Measurements from ENCODE around the gene PJA2. TPM values are rescaled to one million over a fixed set of nuclear protein-coding genes. Genes with fewer than 3 reads are reported as not detected.

The PJA2 gene
- polyA plus RNA-seq, 2 of the 4 experiments (the other 2 are of a cell fraction), result 24.9 to 56.5 TPM

DNA sequence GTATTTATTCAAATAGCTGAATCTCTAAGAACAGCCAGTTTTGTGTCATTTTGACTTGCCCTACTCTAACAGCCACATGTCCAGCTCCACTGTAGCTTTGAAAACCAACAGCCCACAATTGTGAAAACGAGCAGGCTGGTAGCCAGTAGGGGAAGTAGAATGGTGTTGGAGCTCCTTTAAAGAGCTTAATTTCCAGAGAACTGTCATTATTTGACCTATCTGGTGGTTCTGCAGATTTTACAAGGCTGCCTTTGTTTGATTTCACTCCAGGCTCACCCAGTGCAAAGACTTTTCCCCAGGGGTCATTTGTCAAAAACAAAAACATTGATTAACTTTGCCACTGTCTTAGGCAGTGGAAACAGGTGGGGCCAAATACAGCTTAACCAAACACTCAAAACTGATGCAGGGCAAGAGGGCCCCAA, 3.2 kb upstream of the PJA2 start:
- CTCF ChIA-PET, result interaction anchor here (0.5 kb wide), 1 partner anchor 14 kb away, joined by 3 read pairs; no protein-coding TSS in a partner anchor
- FAIRE-seq, result no peak

DNA sequence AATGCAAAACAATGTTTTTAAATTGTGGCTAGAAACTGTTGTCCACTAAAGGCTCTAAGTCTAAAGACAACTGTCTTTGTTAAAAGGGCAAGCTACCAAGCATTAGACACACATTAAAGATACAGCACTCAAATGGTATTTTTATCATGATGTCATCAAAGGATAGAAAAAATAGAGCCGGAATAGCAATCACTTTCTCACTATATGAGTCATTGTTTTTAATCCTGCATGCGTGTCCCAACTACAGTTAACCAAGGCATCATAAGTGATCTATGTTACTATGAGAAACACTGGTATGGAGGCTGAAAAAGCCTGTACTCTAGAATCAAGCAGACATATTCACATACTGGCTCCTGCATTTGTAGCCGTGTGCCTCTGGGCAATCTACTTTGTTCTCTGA, 1.9 kb upstream of the PJA2 start:
- no peak for TF ChIP-seq HOXB13 (CRISPR knock-in tag; IDR thresholded peaks at IDR 0.05; ENCODE audit: low read depth)
- no peak for TF ChIP-seq FOSL2 (IDR thresholded peaks at IDR 0.05)
- TF ChIP-seq FOSL2 (CRISPR knock-in tag; IDR thresholded peaks at IDR 0.05), result peak; percentile 75
- TF ChIP-seq, protein P1, sequence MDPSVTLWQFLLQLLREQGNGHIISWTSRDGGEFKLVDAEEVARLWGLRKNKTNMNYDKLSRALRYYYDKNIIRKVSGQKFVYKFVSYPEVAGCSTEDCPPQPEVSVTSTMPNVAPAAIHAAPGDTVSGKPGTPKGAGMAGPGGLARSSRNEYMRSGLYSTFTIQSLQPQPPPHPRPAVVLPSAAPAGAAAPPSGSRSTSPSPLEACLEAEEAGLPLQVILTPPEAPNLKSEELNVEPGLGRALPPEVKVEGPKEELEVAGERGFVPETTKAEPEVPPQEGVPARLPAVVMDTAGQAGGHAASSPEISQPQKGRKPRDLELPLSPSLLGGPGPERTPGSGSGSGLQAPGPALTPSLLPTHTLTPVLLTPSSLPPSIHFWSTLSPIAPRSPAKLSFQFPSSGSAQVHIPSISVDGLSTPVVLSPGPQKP (IDR thresholded peaks at IDR 0.05; ENCODE audit: low read depth, low read length), result no peak
- no peak for TF ChIP-seq HOXB5 (CRISPR knock-in tag; IDR thresholded peaks at IDR 0.05)
- no peak for TF ChIP-seq CHD4 (IDR thresholded peaks at IDR 0.05; ENCODE audit: borderline replicate concordance)
- no peak for TF ChIP-seq RCOR1 (IDR thresholded peaks at IDR 0.05; ENCODE audit: low read depth, low read length)
- no peak for TF ChIP-seq HEYL (CRISPR knock-in tag; IDR thresholded peaks at IDR 0.05)
- TF ChIP-seq MYC (IDR thresholded peaks at IDR 0.05; ENCODE audit: borderline replicate concordance, low read length), result no peak
- WGBS (ENCODE audit: missing lambda C conversion rate), result 55% methylated on average over 3 of the region's 3 CpGs
- ChIA-PET POLR2A (no interaction called here), CTCF (no interaction called here)
- peaks cover 25% of the 10 kb centered on the region for H3K4me1 ChIP-seq
- H3K4me3 ChIP-seq, result no peak overlapping the region; the same call in 2 of the 3 replicates
- H3K9me3 ChIP-seq, result no peaks in the 10 kb centered on the region
- H3K27ac ChIP-seq, result peak overlapping the region in 1 of 2 experiments; percentile 82; a peak in 3 of 6 replicates
- ATAC-seq (no peak), DNase-seq (ENCODE audit: low read depth in 1 of 2, low spot score in 1 of 2) (peak; percentile 15 to 24), FAIRE-seq (no peak)
- H3K4me2 ChIP-seq, result peak overlapping the region; percentile 87

More for the DNA sequence above, 3.2 kb upstream of the PJA2 start:
- TF ChIP-seq JUNB (IDR thresholded peaks at IDR 0.05) (no peak), POLR2A (IDR thresholded peaks at IDR 0.05; ENCODE audit: low read length) (no peak), HOXB5 (CRISPR knock-in tag; IDR thresholded peaks at IDR 0.05) (no peak), CHD2 (IDR thresholded peaks at IDR 0.05; ENCODE audit: low read length, partially characterized antibody) (no peak), RAD21 (conservative IDR thresholded peaks at IDR 0.05 in 1 of 2, IDR thresholded peaks at IDR 0.05 in 1 of 2) (no peak), CEBPB (IDR thresholded peaks at IDR 0.05) (no peak), GATA3 (IDR thresholded peaks at IDR 0.05; ENCODE audit: borderline replicate concordance) (no peak), SREBF2 (IDR thresholded peaks at IDR 0.05) (no peak), NPAS2 (CRISPR knock-in tag; IDR thresholded peaks at IDR 0.05; ENCODE audit: borderline replicate concordance) (no peak), FOXS1 (CRISPR knock-in tag; IDR thresholded peaks at IDR 0.05) (no peak), MAFK (IDR thresholded peaks at IDR 0.05; ENCODE audit: partially characterized antibody) (no peak), RARB (CRISPR knock-in tag; IDR thresholded peaks at IDR 0.05) (no peak), ZC3H11A (IDR thresholded peaks at IDR 0.05) (no peak), RFX5 (IDR thresholded peaks at IDR 0.05) (no peak), ZNF302 (CRISPR knock-in tag; IDR thresholded peaks at IDR 0.05) (no peak)
- TF ChIP-seq, protein P2, sequence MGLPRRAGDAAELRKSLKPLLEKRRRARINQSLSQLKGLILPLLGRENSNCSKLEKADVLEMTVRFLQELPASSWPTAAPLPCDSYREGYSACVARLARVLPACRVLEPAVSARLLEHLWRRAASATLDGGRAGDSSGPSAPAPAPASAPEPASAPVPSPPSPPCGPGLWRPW (IDR thresholded peaks at IDR 0.05), result no peak
- TF ChIP-seq, protein P3, sequence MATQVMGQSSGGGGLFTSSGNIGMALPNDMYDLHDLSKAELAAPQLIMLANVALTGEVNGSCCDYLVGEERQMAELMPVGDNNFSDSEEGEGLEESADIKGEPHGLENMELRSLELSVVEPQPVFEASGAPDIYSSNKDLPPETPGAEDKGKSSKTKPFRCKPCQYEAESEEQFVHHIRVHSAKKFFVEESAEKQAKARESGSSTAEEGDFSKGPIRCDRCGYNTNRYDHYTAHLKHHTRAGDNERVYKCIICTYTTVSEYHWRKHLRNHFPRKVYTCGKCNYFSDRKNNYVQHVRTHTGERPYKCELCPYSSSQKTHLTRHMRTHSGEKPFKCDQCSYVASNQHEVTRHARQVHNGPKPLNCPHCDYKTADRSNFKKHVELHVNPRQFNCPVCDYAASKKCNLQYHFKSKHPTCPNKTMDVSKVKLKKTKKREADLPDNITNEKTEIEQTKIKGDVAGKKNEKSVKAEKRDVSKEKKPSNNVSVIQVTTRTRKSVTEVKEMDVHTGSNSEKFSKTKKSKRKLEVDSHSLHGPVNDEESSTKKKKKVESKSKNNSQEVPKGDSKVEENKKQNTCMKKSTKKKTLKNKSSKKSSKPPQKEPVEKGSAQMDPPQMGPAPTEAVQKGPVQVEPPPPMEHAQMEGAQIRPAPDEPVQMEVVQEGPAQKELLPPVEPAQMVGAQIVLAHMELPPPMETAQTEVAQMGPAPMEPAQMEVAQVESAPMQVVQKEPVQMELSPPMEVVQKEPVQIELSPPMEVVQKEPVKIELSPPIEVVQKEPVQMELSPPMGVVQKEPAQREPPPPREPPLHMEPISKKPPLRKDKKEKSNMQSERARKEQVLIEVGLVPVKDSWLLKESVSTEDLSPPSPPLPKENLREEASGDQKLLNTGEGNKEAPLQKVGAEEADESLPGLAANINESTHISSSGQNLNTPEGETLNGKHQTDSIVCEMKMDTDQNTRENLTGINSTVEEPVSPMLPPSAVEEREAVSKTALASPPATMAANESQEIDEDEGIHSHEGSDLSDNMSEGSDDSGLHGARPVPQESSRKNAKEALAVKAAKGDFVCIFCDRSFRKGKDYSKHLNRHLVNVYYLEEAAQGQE (IDR thresholded peaks at IDR 0.05), result no peak
- TF ChIP-seq, protein P4, sequence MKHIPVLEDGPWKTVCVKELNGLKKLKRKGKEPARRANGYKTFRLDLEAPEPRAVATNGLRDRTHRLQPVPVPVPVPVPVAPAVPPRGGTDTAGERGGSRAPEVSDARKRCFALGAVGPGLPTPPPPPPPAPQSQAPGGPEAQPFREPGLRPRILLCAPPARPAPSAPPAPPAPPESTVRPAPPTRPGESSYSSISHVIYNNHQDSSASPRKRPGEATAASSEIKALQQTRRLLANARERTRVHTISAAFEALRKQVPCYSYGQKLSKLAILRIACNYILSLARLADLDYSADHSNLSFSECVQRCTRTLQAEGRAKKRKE (CRISPR knock-in tag; IDR thresholded peaks at IDR 0.05; ENCODE audit: low read depth), result no peak
- Histone ChIP-seq H3K4me2 (no peak overlapping the region), H3K4me3 (no peak overlapping the region), H3K4me1 (peaks cover 11% of the 10 kb centered on the region), H3K27ac (no peak overlapping the region), H3K9me3 (no peaks in the 10 kb centered on the region)
- POLR2A ChIA-PET, result no interaction called here
- no peak for ATAC-seq
- WGBS (ENCODE audit: missing lambda C conversion rate), result 24% methylated on average over 1 of the region's 1 CpG
- DNase-seq (ENCODE audit: low read depth in 1 of 2, low spot score in 1 of 2), result no peak
